IMR-90 (cell line): ENCODE data around the gene SHB.

ENCODE experiments used
- MXI1 ChIP-seq: IDR thresholded peaks from 2 replicates; pipeline ENCODE4 v1.6.1; 2012; ENCODE audit warnings: low read depth, mild to moderate bottlenecking, low read length, moderate library complexity, borderline replicate concordance
- RAD21 ChIP-seq: IDR thresholded peaks from 2 replicates; pipeline ENCODE4 v1.6.1; 2012; ENCODE audit warnings: low read length, improper control_type of control experiment
- RCOR1 ChIP-seq: IDR thresholded peaks from 2 replicates; pipeline ENCODE4 v1.6.1; 2012; ENCODE audit warnings: mild to moderate bottlenecking, low read length, improper control_type of control experiment; ENCODE audit not compliant: insufficient replicate concordance
- RFX5 ChIP-seq: IDR thresholded peaks from 2 replicates; pipeline ENCODE4 v1.8.0; 2012; ENCODE audit warnings: low read depth, mild to moderate bottlenecking, low read length, moderate library complexity
- TF ChIP-seq, protein P1 (sequence below): conservative IDR thresholded peaks from 2 replicates; pipeline ENCODE4 v1.5.1; 2012; ENCODE audit warnings: mild to moderate bottlenecking, low read depth, low read length, improper control_type of control experiment

DNA sequence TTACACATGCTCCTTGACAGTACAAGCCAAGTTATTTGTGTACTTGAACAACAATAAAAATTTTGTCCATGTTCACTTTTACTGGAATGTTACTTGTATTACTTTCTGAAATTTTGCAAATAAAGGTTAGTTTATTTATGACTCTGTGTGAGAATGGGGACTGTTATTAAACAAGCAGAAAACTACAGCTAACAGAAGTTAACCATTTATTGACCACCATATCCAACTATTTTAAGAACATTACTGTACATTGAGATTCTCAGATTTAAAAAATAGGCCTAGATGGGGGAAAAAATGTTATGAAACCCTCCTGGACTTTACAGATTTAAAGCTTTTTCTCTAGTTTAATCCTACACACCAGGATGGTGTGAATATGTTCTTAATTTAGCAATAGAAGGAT, 166.9 kb downstream of the SHB start:
- TF ChIP-seq, protein P1, sequence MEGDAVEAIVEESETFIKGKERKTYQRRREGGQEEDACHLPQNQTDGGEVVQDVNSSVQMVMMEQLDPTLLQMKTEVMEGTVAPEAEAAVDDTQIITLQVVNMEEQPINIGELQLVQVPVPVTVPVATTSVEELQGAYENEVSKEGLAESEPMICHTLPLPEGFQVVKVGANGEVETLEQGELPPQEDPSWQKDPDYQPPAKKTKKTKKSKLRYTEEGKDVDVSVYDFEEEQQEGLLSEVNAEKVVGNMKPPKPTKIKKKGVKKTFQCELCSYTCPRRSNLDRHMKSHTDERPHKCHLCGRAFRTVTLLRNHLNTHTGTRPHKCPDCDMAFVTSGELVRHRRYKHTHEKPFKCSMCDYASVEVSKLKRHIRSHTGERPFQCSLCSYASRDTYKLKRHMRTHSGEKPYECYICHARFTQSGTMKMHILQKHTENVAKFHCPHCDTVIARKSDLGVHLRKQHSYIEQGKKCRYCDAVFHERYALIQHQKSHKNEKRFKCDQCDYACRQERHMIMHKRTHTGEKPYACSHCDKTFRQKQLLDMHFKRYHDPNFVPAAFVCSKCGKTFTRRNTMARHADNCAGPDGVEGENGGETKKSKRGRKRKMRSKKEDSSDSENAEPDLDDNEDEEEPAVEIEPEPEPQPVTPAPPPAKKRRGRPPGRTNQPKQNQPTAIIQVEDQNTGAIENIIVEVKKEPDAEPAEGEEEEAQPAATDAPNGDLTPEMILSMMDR, result no peak
- TF ChIP-seq RCOR1 (no peak), MXI1 (no peak), RAD21 (no peak), RFX5 (no peak)
